HFF-Myc (cell line): ENCODE results near the gene CLTA.

Source experiments
- DNase-seq: peaks from one replicate; pipeline ENCODE4 v3.0.0-alpha.2; 2011; ENCODE audit warnings: low read depth; ENCODE audit errors: extremely low read depth
- H3K4me3 ChIP-seq: replicated peaks from 2 replicates; pipeline ENCODE4 v1.5.1; 2011; ENCODE audit warnings: low read depth, mild to moderate bottlenecking, control low read depth, low read length
- TF ChIP-seq, protein P1 (sequence below): IDR thresholded peaks from 2 replicates; pipeline ENCODE4 v1.5.1; 2012; ENCODE audit warnings: mild to moderate bottlenecking, low read depth, low read length, control low read depth; ENCODE audit errors: missing control alignments

The CLTA gene

DNA sequence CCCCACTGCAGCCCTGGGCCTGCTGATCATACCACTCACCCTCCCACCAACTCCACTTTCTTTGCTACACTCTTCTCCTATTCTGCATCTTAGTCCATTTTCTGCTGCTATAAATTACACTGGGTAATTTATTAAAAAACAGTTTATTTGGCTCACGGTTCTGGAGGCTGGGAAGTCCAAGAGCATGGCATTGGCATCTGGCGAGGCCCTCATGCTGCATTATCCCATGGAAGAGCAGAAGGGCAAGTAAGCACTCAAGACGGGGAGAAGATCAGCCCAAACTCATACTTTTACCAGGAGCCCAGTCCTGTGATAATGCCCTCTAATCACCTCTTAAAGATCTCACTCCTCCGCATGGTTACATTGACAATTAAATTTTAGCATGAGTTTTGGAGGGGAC lies 44.8 kb upstream of the CLTA start:
- no peak overlapping the region for H3K4me3 ChIP-seq
- TF ChIP-seq, protein P1, sequence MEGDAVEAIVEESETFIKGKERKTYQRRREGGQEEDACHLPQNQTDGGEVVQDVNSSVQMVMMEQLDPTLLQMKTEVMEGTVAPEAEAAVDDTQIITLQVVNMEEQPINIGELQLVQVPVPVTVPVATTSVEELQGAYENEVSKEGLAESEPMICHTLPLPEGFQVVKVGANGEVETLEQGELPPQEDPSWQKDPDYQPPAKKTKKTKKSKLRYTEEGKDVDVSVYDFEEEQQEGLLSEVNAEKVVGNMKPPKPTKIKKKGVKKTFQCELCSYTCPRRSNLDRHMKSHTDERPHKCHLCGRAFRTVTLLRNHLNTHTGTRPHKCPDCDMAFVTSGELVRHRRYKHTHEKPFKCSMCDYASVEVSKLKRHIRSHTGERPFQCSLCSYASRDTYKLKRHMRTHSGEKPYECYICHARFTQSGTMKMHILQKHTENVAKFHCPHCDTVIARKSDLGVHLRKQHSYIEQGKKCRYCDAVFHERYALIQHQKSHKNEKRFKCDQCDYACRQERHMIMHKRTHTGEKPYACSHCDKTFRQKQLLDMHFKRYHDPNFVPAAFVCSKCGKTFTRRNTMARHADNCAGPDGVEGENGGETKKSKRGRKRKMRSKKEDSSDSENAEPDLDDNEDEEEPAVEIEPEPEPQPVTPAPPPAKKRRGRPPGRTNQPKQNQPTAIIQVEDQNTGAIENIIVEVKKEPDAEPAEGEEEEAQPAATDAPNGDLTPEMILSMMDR = no peak
- DNase-seq = no peak

- no peak for DNase-seq
- H3K4me3 ChIP-seq = no peak overlapping the region
- TF ChIP-seq, protein P1 = no peak
These were observed 44.1 kb upstream of the CLTA start for GRCh38 chr9:36146651-36147050.

DNA sequence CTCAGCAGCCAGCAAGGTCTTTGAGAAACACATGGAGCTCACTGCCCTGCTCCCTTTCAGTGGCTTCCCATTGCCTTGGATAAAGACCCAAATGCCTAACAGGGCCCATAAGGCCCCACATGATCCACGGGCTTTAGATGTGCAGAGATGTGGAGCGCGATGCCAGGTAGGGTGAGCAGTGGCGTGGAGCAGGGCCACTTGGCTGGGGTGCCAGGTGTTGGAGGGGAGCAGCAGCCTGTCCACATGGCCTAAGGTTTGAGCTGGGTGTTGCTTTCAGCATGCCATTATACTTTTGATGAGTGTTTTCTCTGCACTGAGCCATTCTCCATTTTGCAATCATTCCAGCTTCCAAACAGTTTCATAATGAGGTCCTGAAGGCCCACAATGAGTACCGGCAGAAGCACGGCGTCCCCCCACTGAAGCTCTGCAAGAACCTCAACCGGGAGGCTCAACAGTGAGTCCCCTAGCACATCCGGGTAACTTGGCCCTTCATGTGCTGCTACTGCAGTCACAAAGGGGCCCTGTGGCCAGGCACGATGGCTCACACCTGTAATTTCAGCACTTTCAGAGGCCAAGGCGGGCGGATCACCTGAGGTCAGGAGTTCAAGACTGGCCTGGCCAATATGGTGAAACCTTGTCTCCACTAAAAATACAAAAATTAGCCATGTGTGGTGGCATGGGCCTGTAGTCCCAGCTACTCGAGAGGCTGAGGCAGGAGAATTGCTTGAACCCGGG lies 43.1 kb upstream of the CLTA start:
- H3K4me3 ChIP-seq = no peak overlapping the region
- TF ChIP-seq, protein P1 = no peak
- no peak for DNase-seq

GRCh38 chr9:36148311-36149051 lies 42.2 kb upstream of the CLTA start:
- TF ChIP-seq, protein P1 = no peak
- DNase-seq = peak; percentile 91
- H3K4me3 ChIP-seq = no peak overlapping the region

DNA sequence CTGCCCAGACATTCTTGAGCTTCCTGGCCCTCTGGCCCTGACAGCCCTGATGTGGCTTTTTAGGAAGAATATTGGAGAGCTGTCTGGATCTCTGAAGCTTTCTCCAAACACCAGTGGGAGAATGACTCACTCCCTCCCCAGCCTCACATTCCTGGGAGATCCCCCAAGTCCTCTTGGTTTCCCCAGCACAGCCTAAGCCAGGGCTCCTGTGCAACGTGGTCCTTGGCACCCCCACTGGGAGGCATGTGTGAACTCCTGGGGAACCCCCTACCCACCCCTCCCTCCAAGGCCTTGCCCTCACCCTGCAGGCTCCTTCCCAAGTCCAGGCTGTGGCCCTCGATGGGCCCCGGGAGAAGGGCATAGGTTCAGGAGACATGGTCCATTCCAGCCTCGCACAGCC lies 41.5 kb upstream of the CLTA start:
- TF ChIP-seq, protein P1 = no peak
- no peak overlapping the region for H3K4me3 ChIP-seq
- DNase-seq = no peak

DNA sequence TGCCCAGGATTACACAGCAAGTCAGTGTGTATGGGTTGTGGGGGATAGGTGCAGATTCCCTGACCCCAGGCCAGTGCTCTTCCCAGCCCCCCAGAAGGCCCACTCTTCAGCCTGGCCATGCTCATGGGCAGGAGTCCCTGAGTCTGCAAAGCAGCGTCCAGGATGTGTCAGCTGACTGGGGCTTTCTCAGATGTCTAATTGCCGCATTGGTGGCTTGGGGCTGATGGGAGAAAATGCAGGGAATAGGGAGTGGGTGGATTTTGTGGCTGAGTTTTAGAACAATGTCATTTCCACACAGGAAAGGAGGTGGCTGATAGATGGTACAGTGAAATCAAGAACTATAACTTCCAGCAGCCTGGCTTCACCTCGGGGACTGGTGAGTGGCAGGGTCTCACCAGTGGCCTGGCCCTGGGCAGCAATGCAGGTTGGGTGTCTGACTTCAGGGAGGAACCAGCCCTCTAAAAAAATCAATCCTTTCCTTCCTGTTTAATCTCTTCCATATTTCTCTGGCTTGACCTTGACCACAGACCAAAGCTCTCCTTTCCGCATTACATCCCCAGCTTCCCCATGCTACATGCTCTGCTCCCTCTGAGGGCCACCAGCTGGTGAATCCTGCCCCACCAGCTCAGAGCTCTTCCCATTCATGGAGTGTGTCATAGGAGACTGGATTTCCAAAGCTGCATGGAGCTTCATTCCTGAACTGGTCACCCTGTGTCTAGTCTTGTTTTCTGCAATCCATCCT lies 40.0 kb upstream of the CLTA start:
- no peak overlapping the region for H3K4me3 ChIP-seq
- DNase-seq = no peak
- TF ChIP-seq, protein P1 = no peak
